ENCODE results near the gene MCC. TPM values are rescaled to one million over a fixed set of nuclear protein-coding genes. Genes with fewer than 3 reads are reported as not detected.

The MCC gene
- polyA plus RNA-seq, 2 of the 4 experiments (the other 2 are of a cell fraction) = 0.09 to 0.10 TPM

- ChIA-PET POLR2A (no interaction called here), CTCF (no interaction called here)
- Histone ChIP-seq H3K4me3 (no peak overlapping the region), H3K4me1 (no peaks in the 10 kb centered on the region), H3K9me3 (no peaks in the 10 kb centered on the region), H3K4me2 (no peak overlapping the region), H3K27ac (no peak overlapping the region)
- DNase-seq (ENCODE audit: low read depth in 1 of 2, low spot score in 1 of 2) = no peak
- ATAC-seq = no peak
- no peak for TF ChIP-seq USF2 (IDR thresholded peaks at IDR 0.05)
- TF ChIP-seq FOSB (CRISPR knock-in tag; IDR thresholded peaks at IDR 0.05) = no peak
- no peak for TF ChIP-seq KDM5A (IDR thresholded peaks at IDR 0.05)
- TF ChIP-seq CBX8 (IDR thresholded peaks at IDR 0.05) = no peak
- TF ChIP-seq ZFP36 (IDR thresholded peaks at IDR 0.05; ENCODE audit: borderline replicate concordance, partially characterized antibody) = no peak
- no peak for TF ChIP-seq RFX5 (IDR thresholded peaks at IDR 0.05)
- TF ChIP-seq RNF2 (IDR thresholded peaks at IDR 0.05; ENCODE audit: borderline replicate concordance, low read depth) = no peak
- no peak for TF ChIP-seq MAX (IDR thresholded peaks at IDR 0.05)
- TF ChIP-seq HMGXB4 (CRISPR knock-in tag; IDR thresholded peaks at IDR 0.05; ENCODE audit: borderline replicate concordance) = no peak
- no peak for TF ChIP-seq FOSL2 (IDR thresholded peaks at IDR 0.05)
- TF ChIP-seq FOSL2 (CRISPR knock-in tag; IDR thresholded peaks at IDR 0.05) = no peak
- no peak for TF ChIP-seq HDAC2 (IDR thresholded peaks at IDR 0.05)
- no peak for TF ChIP-seq NPAS2 (CRISPR knock-in tag; IDR thresholded peaks at IDR 0.05; ENCODE audit: borderline replicate concordance)
- no peak for TF ChIP-seq GATA3 (IDR thresholded peaks at IDR 0.05; ENCODE audit: borderline replicate concordance)
- TF ChIP-seq CHD2 (IDR thresholded peaks at IDR 0.05; ENCODE audit: low read length, partially characterized antibody) = no peak
- WGBS (ENCODE audit: missing lambda C conversion rate) = 50% methylated on average over 1 of the region's 1 CpG
- FAIRE-seq = no peak
Measured at GRCh38 chr5:113233606-113234005, 254.6 kb downstream of the MCC start.

- no peak overlapping the region for H3K27ac ChIP-seq
- H3K4me3 ChIP-seq = no peak overlapping the region
- WGBS (ENCODE audit: missing lambda C conversion rate) = 2% methylated on average over 2 of the region's 2 CpGs
- TF ChIP-seq SMC3 (IDR thresholded peaks at IDR 0.05) (no peak), ELK1 (IDR thresholded peaks at IDR 0.05; ENCODE audit: low read depth, low read length) (no peak), EP300 (IDR thresholded peaks at IDR 0.05) (no peak), PHF8 (IDR thresholded peaks at IDR 0.05; ENCODE audit: borderline replicate concordance, low read depth) (no peak), CBX2 (IDR thresholded peaks at IDR 0.05; ENCODE audit: borderline replicate concordance, low read depth) (no peak), HES2 (IDR thresholded peaks at IDR 0.05) (no peak), EHF (CRISPR knock-in tag; IDR thresholded peaks at IDR 0.05) (no peak), BCL3 (IDR thresholded peaks at IDR 0.05) (no peak), TP53 (CRISPR knock-in tag; IDR thresholded peaks at IDR 0.05) (no peak), TFCP2L1 (CRISPR knock-in tag; IDR thresholded peaks at IDR 0.05) (no peak), RARB (CRISPR knock-in tag; IDR thresholded peaks at IDR 0.05) (no peak), KDM1A (IDR thresholded peaks at IDR 0.05; ENCODE audit: low read depth) (no peak), MAFK (IDR thresholded peaks at IDR 0.05; ENCODE audit: partially characterized antibody) (no peak), ZC3H11A (IDR thresholded peaks at IDR 0.05) (no peak), RNF2 (IDR thresholded peaks at IDR 0.05; ENCODE audit: borderline replicate concordance, low read depth) (no peak), RFX5 (IDR thresholded peaks at IDR 0.05) (no peak), ESRRA (IDR thresholded peaks at IDR 0.05; ENCODE audit: borderline replicate concordance, low read length) (no peak)
- ChIA-PET POLR2A (no interaction called here), CTCF (no interaction called here)
- FAIRE-seq = no peak
- H3K4me1 ChIP-seq = no peaks in the 10 kb centered on the region
- ATAC-seq = no peak
- no peak overlapping the region for H3K4me2 ChIP-seq
- H3K9me3 ChIP-seq = no peaks in the 10 kb centered on the region
- no peak for DNase-seq (ENCODE audit: low read depth in 1 of 2, low spot score in 1 of 2)
Measured at GRCh38 chr5:113232667-113233066, 255.6 kb downstream of the MCC start.

Measured in A549 (cell line).